Head of caudate nucleus (tissue), 42 donors: Measurements from ENCODE around the gene TTLL8.

ENCODE experiments used
- DNase-seq, 42 donors: peaks; one replicate each; pipeline versions ENCODE4 v3.0.0 to v3.0.0-alpha.2; 2020 to 2021; ENCODE audit warnings: mixed read lengths in 7 of 42
- intact Hi-C: fragments of 100-400 bp; cut with DNase I; formaldehyde crosslinking; loops from one replicate; pipeline ENCODE4 v1.15.0; 2022

Gene TTLL8

GRCh38 chr22:50067244-50067643, 9.1 kb upstream of the TTLL8 start:
- no peak for DNase-seq
- intact Hi-C loops: no loop called here

- no peak for DNase-seq
- intact Hi-C loops: no loop called here
Observed at GRCh38 chr22:50064453-50064852, 6.4 kb upstream of the TTLL8 start.

- no peak for DNase-seq
- intact Hi-C loops: no loop called here
Observed at GRCh38 chr22:50063589-50064393, 5.7 kb upstream of the TTLL8 start.

GRCh38 chr22:50062509-50063135, 4.5 kb upstream of the TTLL8 start:
- no peak for DNase-seq
- intact Hi-C loops: no loop called here

- DNase-seq: no peak
Observed at GRCh38 chr22:50061824-50062355, 3.8 kb upstream of the TTLL8 start.

GRCh38 chr22:50061141-50061823, 3.2 kb upstream of the TTLL8 start:
- DNase-seq: no peak
- intact Hi-C loops: no loop called here

More at GRCh38 chr22:50061824-50062355, 3.8 kb upstream of the TTLL8 start:
- intact Hi-C loops: no loop called here

- no peak for DNase-seq
Observed at GRCh38 chr22:50060441-50061140, 2.5 kb upstream of the TTLL8 start.

GRCh38 chr22:50059881-50060262, 1.8 kb upstream of the TTLL8 start:
- intact Hi-C loops: no loop called here
- DNase-seq: no peak

More at GRCh38 chr22:50060441-50061140, 2.5 kb upstream of the TTLL8 start:
- intact Hi-C loops: no loop called here

GRCh38 chr22:50058906-50059880, 1.1 kb upstream of the TTLL8 start:
- DNase-seq: peak in 2 of 42 donors; percentile 8 to 10
- intact Hi-C loops: no loop called here

GRCh38 chr22:50057278-50058060, 629 bp downstream of the TTLL8 start:
- DNase-seq: no peak
- intact Hi-C loops: no loop called here

- DNase-seq: no peak
- intact Hi-C loops: no loop called here
Observed at GRCh38 chr22:50056214-50056972, 1.7 kb downstream of the TTLL8 start.

GRCh38 chr22:50053861-50054260, 4.2 kb downstream of the TTLL8 start:
- DNase-seq: no peak
- intact Hi-C loops: no loop called here

- intact Hi-C loops: no loop called here
- DNase-seq: no peak
Observed at GRCh38 chr22:50051930-50052329, 6.2 kb downstream of the TTLL8 start.

- intact Hi-C loops: no loop called here
- no peak for DNase-seq
Observed at GRCh38 chr22:50049299-50050195, 8.6 kb downstream of the TTLL8 start.

- no peak for DNase-seq
- intact Hi-C loops: no loop called here
Observed at GRCh38 chr22:50048836-50049235, 9.3 kb downstream of the TTLL8 start.
